CD1c-positive myeloid dendritic cell (primary cell): Measurements from ENCODE around the gene OSTM1.
A peak's percentile ranks its signal among the peaks of the same experiment; 100 is the strongest.

Experiments used
- DNase-seq: peaks from one replicate; pipeline ENCODE4 v3.0.0-alpha.2; 2016; ENCODE audit errors: extremely low spot score

OSTM1 gene

GRCh38 chr6:108100003-108100402 lies 25.5 kb upstream of the OSTM1 start:
- no peak for DNase-seq

- DNase-seq, result no peak
Observed at GRCh38 chr6:108097882-108098281, 23.3 kb upstream of the OSTM1 start.

- DNase-seq, result no peak
Observed at GRCh38 chr6:108093781-108094300, 19.3 kb upstream of the OSTM1 start.

- no peak for DNase-seq
Observed at GRCh38 chr6:108091288-108091687, 16.7 kb upstream of the OSTM1 start.

DNA sequence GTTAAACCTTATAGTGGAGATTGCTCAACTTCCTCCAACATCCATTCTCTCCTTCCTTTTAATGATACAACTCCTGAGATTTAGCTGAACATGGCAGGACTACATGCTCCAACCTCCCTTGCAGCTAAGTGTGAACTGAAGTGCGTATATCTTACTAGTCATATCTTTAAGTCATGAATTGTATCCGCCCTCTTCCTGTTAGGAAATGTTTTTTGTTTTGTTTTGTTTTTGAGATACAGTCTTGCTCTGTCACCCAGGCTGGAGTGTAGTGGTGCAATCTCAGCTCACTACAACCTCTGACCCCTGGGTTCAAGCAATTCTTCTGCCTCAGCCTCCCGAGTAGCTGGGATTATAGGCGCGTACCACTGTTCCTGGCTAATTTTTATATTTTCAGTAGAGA lies 8.8 kb upstream of the OSTM1 start:
- DNase-seq, result peak; percentile 9

DNA sequence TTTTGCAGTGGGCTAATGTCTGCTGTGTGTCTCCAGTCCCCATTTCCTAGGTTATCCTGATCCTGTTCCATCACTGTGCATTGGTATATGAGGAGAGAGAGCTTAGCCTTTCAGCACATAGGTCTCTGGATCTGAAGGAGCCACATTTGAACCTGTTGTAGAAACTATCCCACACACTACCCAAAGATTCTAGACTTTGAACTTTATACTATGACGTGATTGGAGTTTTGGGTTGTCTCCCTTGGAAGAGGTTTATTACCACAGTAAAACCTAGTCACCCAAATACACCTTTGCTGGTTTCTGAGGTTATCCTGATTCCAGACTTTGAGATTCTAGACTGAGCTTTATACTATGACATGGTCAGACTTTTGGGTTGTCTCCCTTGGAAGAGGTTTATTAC lies 8.0 kb upstream of the OSTM1 start:
- DNase-seq, result no peak

DNA sequence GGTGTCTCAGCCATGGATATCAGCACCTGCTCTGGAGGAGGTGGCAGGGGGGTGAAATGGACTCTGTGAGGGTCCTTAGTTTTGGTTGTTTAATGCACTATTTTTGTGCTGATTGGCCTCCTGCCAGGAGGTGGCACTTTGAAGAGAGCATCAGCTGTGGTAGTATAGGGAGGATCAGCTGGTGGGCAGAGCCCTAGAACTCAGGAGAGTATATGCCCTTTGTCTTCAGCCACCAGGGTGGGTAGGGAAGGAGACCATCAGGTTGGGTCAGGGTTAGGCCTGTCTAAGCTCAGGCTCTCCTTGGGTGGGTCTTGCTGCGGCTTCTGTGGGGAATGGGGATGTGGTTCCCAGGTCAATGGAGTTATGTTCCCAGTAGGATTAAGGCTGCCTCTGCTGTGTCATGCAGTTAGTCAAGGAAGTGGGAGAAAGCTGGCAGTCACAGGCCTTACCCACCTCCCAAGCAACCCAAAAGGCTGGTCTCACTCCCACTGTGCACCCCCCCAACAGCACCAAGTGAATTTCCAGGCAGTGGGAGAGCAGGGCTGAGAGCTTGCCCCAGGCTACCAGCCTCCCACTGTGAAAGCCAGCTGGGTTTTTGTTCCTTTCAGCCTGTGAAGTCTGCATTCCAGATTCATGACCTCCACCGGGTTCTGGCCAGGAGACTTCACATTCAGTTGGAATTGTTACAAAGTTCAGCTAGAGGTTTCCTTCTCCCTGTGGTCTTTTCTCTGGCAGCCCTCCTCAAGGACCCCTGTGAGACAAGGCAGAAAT lies 5.7 kb upstream of the OSTM1 start:
- DNase-seq, result no peak

GRCh38 chr6:108078191-108078590 lies 3.6 kb upstream of the OSTM1 start:
- DNase-seq, result no peak

- DNase-seq, result peak; percentile 20
Observed at GRCh38 chr6:108074057-108074358, 533 bp downstream of the OSTM1 start.

DNA sequence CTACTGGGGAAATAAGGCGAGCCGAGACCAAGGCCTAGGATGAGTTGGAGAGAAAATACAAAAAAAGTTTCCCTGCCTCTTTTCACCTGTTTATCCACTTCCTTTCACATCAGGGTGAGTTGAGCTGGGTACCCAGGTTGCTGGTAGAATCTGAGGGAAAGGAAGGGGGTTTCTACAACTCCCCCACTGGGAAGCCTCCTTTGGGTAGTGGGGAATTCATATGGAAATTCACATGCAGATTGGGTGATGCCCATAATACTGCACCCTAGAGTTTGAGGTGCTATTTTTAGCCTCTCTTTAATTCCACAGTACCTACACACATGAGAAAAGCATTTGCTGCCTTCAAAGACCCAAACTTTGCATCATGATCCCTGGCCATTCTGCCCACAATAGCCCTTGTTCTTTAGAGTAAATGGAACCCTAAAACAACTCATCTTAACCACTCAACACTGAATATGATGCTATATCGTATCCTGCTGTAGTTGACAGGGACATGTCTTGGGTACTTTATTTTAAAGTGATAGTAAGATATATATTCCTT lies 2.7 kb downstream of the OSTM1 start:
- no peak for DNase-seq

DNA sequence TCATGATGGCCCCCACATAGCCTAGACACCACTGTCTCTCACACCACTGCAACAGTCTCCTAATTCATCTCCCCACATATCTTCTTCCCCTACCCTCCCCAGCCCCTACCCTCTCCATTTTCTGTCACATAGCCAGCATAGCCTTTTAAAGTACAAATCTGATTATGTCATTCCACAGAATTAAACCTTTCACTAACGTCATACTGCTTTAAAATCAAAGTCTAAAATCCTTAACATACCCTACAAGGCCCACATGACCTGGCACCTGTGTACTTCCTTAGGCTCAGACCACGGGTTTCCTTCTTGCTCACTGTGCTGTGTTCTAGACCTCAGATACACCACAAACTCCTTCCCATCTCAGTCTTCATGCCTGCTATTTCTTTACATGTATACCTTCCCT lies 5.9 kb downstream of the OSTM1 start:
- no peak for DNase-seq

DNA sequence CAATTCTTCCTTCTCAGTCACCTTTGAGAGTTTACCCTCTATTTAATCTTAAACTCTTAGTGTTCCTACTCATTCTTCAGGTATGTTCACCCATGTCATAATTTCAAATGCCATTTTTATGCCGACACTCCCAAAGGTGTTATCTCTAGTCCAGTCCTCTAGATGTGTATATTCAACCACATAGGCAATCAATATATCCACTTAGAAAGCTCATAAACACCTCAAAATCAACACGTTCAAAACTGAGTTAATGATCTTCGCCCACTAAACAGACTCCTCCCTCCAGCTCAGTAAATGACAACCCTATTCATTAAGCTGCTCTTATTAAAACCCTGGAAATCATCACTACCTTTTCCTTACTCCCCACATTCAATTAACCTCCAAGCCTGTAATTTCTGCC lies 6.4 kb downstream of the OSTM1 start:
- DNase-seq, result no peak

GRCh38 chr6:108052706-108053105 lies 21.8 kb downstream of the OSTM1 start:
- no peak for DNase-seq

GRCh38 chr6:108051481-108051880 lies 23.1 kb downstream of the OSTM1 start:
- DNase-seq, result no peak

GRCh38 chr6:108039681-108040080 lies 34.9 kb downstream of the OSTM1 start:
- no peak for DNase-seq

GRCh38 chr6:108036884-108037283 lies 37.7 kb downstream of the OSTM1 start:
- no peak for DNase-seq

GRCh38 chr6:108031968-108032367 lies 42.6 kb downstream of the OSTM1 start:
- no peak for DNase-seq

- DNase-seq, result no peak
Observed at GRCh38 chr6:108030211-108030610, 44.3 kb downstream of the OSTM1 start.

DNA sequence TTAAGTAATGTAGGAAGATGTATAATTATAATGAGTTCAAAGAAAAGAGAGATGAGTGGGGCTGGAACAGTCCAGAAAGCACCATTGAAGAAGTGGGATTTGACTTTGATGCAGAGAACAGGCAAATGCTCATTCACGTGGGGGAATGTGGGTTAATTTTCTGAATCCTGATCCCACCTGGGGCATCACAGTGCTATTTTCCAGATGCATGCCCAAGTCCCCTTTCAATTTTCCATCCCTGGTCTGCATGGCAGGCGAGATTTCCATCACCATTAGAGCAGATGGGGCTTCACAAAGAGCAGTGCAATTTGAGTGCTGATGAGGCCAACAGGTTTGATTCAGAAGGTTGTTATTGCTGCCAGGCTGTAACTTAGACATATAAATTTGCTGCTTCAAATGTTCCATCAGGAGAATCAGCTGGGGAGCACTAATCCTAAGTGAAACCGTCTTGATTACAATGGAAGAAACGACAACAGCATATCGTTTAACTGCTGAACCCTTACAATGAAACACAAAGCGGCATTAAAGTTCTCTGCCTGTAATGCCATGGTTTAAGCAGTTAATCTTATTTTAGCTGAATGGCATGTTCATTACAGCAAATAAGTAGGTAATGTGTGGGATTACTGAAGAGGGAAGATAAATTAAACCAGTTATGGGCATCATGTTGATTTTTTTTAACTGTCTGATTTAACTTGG lies 45.2 kb downstream of the OSTM1 start:
- DNase-seq, result no peak

GRCh38 chr6:108027594-108027993 lies 46.9 kb downstream of the OSTM1 start:
- DNase-seq, result no peak

DNA sequence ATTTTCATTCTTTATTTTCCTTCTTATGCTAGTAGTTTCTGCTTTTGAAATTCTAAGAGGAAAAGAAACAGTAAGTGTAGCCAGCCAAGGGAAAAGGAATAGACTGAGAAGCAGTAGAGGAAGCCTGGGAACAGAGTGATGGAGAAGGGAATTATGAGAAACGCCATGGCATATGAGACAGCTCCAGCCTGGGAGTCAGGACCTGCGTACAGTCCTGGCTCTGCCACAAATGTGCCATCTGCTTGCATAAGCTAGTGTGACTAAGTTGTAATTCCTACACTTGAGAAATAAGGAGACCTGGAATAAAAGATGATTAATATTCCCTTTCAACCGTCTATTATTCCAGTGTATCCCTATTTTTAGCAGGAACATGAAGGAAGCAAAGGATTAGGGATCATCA lies 47.5 kb downstream of the OSTM1 start:
- no peak for DNase-seq

GRCh38 chr6:108024427-108025073 lies 50.0 kb downstream of the OSTM1 start:
- DNase-seq, result no peak
